Sigmoid colon (tissue), 4 donors: ENCODE data around the gene NDUFV3.

Source experiments
- CTCF ChIP-seq, 4 experiments: fragments of 450-650 bp in 3 of 4; fragments of 200-600 bp in 1 of 4; IDR thresholded peaks; one replicate each; pipeline ENCODE4 v1.5.1; 2016 to 2019; ENCODE audit warnings: antibody characterized with exemption in 4 of 4, mild to moderate bottlenecking in 3 of 4, moderate library complexity in 2 of 4
- POLR2AphosphoS5 ChIP-seq, 4 donors: sonication (generic); formaldehyde crosslinking; IDR thresholded peaks; one replicate each; pipeline ENCODE4 v1.6.1; 2017; ENCODE audit warnings: antibody characterized with exemption in 4 of 4

GRCh38 chr21:42900446-42900845 lies 7.3 kb downstream of the NDUFV3 start:
- no peak for TF ChIP-seq POLR2AphosphoS5 (IDR thresholded peaks at IDR 0.05)
- no peak for TF ChIP-seq CTCF (IDR thresholded peaks at IDR 0.05)
